Right lobe of liver (tissue), 4 donors: ENCODE data around the gene TRABD2B.

ENCODE experiments used
- CTCF ChIP-seq, 4 donors: fragments of 200-600 bp in 3 of 4; fragments of 450-650 bp in 1 of 4; IDR thresholded peaks; one replicate each; pipeline versions ENCODE4 v1.5.1 to v1.8.0; 2016 to 2022; ENCODE audit warnings: antibody characterized with exemption in 4 of 4, mild to moderate bottlenecking in 2 of 4
- POLR2A ChIP-seq: fragments of 450-650 bp; IDR thresholded peaks from one replicate; pipeline ENCODE4 v1.6.1; 2017; ENCODE audit warnings: antibody characterized with exemption, mild to moderate bottlenecking
- donor health status: DM: no; HTN: no; CAD: no.
- donor health status: DM: no; HTN: no; CAD: no.
- donor health status: DM: no; HTN: yes; CAD: no.

GRCh38 chr1:47886141-47886540 lies 111.0 kb downstream of the TRABD2B start:
- TF ChIP-seq CTCF (IDR thresholded peaks at IDR 0.05) (no peak), POLR2A (no peak)
